HepG2 (cell line): ENCODE results near the gene DHX30. TPM values are rescaled to one million over a fixed set of nuclear protein-coding genes. Genes with fewer than 3 reads are reported as not detected.
"Not testable (repeated sequence)": the region's sequence is repeated elsewhere in the genome, so short reads cannot be mapped to it uniquely, and the experiment has no call there.

Source experiments
- ATAC-seq: fragments of 200-7000 bp; cut with Tn5 transposase; 3 replicates; pipeline ENCODE4 v1.9.1; 2020; ENCODE audit warnings: mild to moderate bottlenecking, moderate library complexity
- BruUV-seq: library from RNA; stranded (reverse); fragments of 400-500 nt; replicated peaks from 2 replicates; lab custom pipeline; 2021; lab: Mats Ljungman, UMichigan
- CTCF ChIA-PET: fragments of 300-600 bp; formaldehyde crosslinking; extraction: SDS; loops from one replicate; lab custom pipeline; 2021; ENCODE audit warnings: low total read pairs, inconsistent platforms, low intra/inter-chr PET ratio; lab: Yijun Ruan, JAX
- POLR2A ChIA-PET: fragments of 350-600 bp; sonication (Branson Sonifier 250); formaldehyde crosslinking; loops from one replicate; lab custom pipeline; 2020; ENCODE audit warnings: antibody characterized with exemption, inconsistent platforms; lab: Yijun Ruan, JAX
- DNase-seq: peaks from one replicate; pipeline ENCODE4 v3.0.0-alpha.2; 2015; ENCODE audit warnings: low spot score
- FAIRE-seq: peaks from 3 replicates; lab custom pipeline; 2011; peaks lifted over from hg19 to GRCh38; lab: Jason Lieb, UNC
- H2AFZ ChIP-seq: one replicate; pipeline ENCODE4 v1.6.1; 2011; ENCODE audit warnings: low read length, inconsistent platforms
- H3K27ac ChIP-seq: fragments of 300-600 bp; 3 replicates; pipeline ENCODE4 v1.8.0; 2011; ENCODE audit warnings: mixed run types, mild to moderate bottlenecking, mixed read lengths, low read length, inconsistent platforms; ENCODE audit not compliant: insufficient read depth; ENCODE audit errors: extremely low read length
- H3K27me3 ChIP-seq, 2 experiments: fragments of 200-600 bp in 1 of 2; 2 replicates in 1 of 2; 3 replicates in 1 of 2; pipeline versions ENCODE4 v1.6.0 to v1.8.0; 2011; ENCODE audit warnings: low read length in 2 of 2, mild to moderate bottlenecking in 2 of 2, moderate library complexity in 2 of 2, inconsistent platforms in 1 of 2; ENCODE audit not compliant: insufficient read depth in 2 of 2, control insufficient read depth in 1 of 2
- H3K36me3 ChIP-seq, 2 experiments: fragments of 200-600 bp in 1 of 2; replicated peaks in 1 of 2; 2 replicates in 1 of 2; 3 replicates in 1 of 2; pipeline versions ENCODE4 v1.5.1 to v1.8.0; 2011; ENCODE audit warnings: low read length in 2 of 2, inconsistent platforms in 1 of 2; ENCODE audit not compliant: insufficient read depth in 2 of 2, control insufficient read depth in 1 of 2
- H3K4me1 ChIP-seq: 2 replicates; pipeline ENCODE4 v1.5.1; 2012; ENCODE audit warnings: low read length, inconsistent platforms; ENCODE audit not compliant: insufficient read depth
- H3K4me2 ChIP-seq: 2 replicates; pipeline ENCODE4 v1.6.0; 2011; ENCODE audit warnings: low read depth, low read length, inconsistent platforms
- H3K4me3 ChIP-seq, 3 experiments: fragments of 200-600 bp in 1 of 3; sonication (generic), shearing (Covaris generic) in 1 of 3; replicated peaks in 1 of 3; 2 replicates each; pipeline ENCODE4 v1.5.1; 2011 to 2016; ENCODE audit warnings: low read length in 3 of 3, inconsistent platforms in 2 of 3, low read depth in 2 of 3, mild to moderate bottlenecking in 2 of 3, control low read depth in 1 of 3, mixed read lengths in 1 of 3; ENCODE audit not compliant: insufficient read depth in 1 of 3
- H3K79me2 ChIP-seq: one replicate; pipeline ENCODE4 v1.6.1; 2011; ENCODE audit warnings: low read length, inconsistent platforms; ENCODE audit not compliant: insufficient read depth
- H3K9ac ChIP-seq: 2 replicates; pipeline ENCODE4 v1.6.0; 2011; ENCODE audit warnings: mild to moderate bottlenecking, low read depth, low read length, inconsistent platforms; ENCODE audit not compliant: insufficient read depth
- H3K9me3 ChIP-seq: 2 replicates; pipeline ENCODE4 v1.5.1; 2012; ENCODE audit warnings: mild to moderate bottlenecking, low read length
- H4K20me1 ChIP-seq: 2 replicates; pipeline ENCODE4 v1.6.0; 2011; ENCODE audit warnings: inconsistent platforms, mild to moderate bottlenecking, low read length, moderate library complexity; ENCODE audit not compliant: insufficient read depth
- HNF4A ChIP-seq: sonication (generic); formaldehyde crosslinking; IDR thresholded peaks from 2 replicates; pipeline ENCODE4 v1.4.0; 2020; ENCODE audit warnings: missing genetic modification reagents
- NR2F1 ChIP-seq, 2 experiments: fragments of 450-650 bp in 1 of 2; formaldehyde crosslinking in 1 of 2; IDR thresholded peaks; 2 replicates each; pipeline versions ENCODE4 v1.5.0 to v1.6.1; 2016 to 2020; ENCODE audit warnings: mild to moderate bottlenecking in 1 of 2, missing compliant biosample characterization in 1 of 2, missing genetic modification reagents in 1 of 2, moderate library complexity in 1 of 2
- NR2F6 ChIP-seq, 2 experiments: IDR thresholded peaks; 2 replicates each; pipeline ENCODE4 v1.6.1; 2016; ENCODE audit warnings: antibody characterized with exemption in 1 of 2, mild to moderate bottlenecking in 1 of 2
- ZNF20 ChIP-seq: sonication (generic); formaldehyde crosslinking; IDR thresholded peaks from 2 replicates; pipeline ENCODE4 v1.4.0; 2020; ENCODE audit warnings: mild to moderate bottlenecking, moderate library complexity, missing genetic modification reagents
- ZNF235 ChIP-seq: sonication (generic); formaldehyde crosslinking; IDR thresholded peaks from 2 replicates; pipeline ENCODE4 v1.8.1; 2023; ENCODE audit warnings: mild to moderate bottlenecking, missing genetic modification reagents, borderline replicate concordance
- ZNF460 ChIP-seq: sonication (generic); formaldehyde crosslinking; IDR thresholded peaks from 2 replicates; pipeline ENCODE4 v1.5.1; 2020; ENCODE audit warnings: missing genetic modification reagents, mild to moderate bottlenecking, borderline replicate concordance
- WGBS: methylation state at CpG from one replicate; pipeline ENCODE4 v1.1.6; 2017; ENCODE audit warnings: low lambda C conversion rate; 5-methylcytosine and 5-hydroxymethylcytosine counted together
- in situ Hi-C: cut with HindIII; loops from 2 replicates; pipeline ENCODE4 v1.10.0; 2017; ENCODE audit warnings: low pct_unique_long_range_greater_than_20kb; ENCODE audit not compliant: extremely low pct_ligation_motif_present
- intact Hi-C: fragments of 100-400 bp; cut with micrococcal nuclease; formaldehyde crosslinking; loops from one replicate; pipeline ENCODE4 v1.10.0; 2022; ENCODE audit not compliant: unreplicated experiment
- polyA plus RNA-seq, 8 experiments: library from polyadenylated mRNA; depleted of rRNA in 3 of 8; stranded (reverse) in 7 of 8; unstranded in 1 of 8; fragments of >200 nt; fragmentation: Illumina TruSeq in 4 of 8; extraction: Trizol in 4 of 8; gene quantifications; 2 replicates each; pipeline versions ENCODE4 v1.2.1 to v1.2.3, GENCODE V29; 2011 to 2016; ENCODE audit warnings: low read depth in 4 of 8, missing spikeins in 1 of 8, mixed read lengths in 1 of 8; ENCODE audit not compliant: insufficient read depth in 1 of 8
- total RNA-seq, 5 experiments: library from RNA; depleted of rRNA; stranded (reverse); fragments of >200 nt; fragmentation: Illumina TruSeq; extraction: Trizol; gene quantifications; 2 replicates each; pipeline ENCODE4 v1.2.3, GENCODE V29; 2016; ENCODE audit warnings: low read depth in 1 of 5
- TF ChIP-seq, protein P1 (sequence below): sonication (generic); formaldehyde crosslinking; IDR thresholded peaks from 2 replicates; pipeline ENCODE4 v1.9.0; 2022; ENCODE audit warnings: missing genetic modification reagents, mild to moderate bottlenecking, borderline replicate concordance

The DHX30 gene
- total and polyA plus RNA-seq, 2 of the 13 experiments (the other 11 are each of a cell fraction or from before 2014, with no cell fraction given), result 30.6 to 59.4 TPM

DNA sequence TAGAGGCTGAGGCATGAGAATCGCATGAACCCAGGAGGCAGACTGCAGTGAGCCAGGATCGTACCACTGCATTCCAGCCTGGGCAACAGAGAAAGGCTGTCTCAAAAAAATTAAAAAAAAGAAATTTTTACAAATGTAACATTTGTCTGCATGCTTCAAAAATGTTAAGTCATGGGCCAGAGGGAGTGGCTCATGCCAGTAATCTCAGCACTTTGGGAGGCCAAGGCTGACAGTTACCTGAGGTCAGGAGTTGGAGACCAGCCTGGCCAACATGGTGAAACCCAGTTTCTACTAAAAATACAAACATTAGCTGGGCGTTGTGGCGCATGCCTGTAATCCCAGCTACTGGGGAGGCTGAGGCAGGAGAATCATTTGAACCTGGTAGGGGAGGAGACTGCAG is 42.7 kb upstream of the DHX30 start:
- Histone ChIP-seq H3K4me1 (peaks cover 19% of the 10 kb centered on the region), H3K79me2 (peaks cover 64% of the 10 kb centered on the region), H4K20me1 (peaks cover 12% of the 10 kb centered on the region; the same call in 1 of the 2 replicates), H3K36me3 (peaks cover 8 to 59% of the 10 kb centered on the region in 2 experiments)
- DNase-seq, H3K9me3 ChIP-seq, BruUV-seq, H3K27me3 ChIP-seq, H3K27ac ChIP-seq, CTCF ChIA-PET, in situ Hi-C loops, H3K4me2 ChIP-seq, ATAC-seq, POLR2A ChIA-PET, intact Hi-C loops, H2AFZ ChIP-seq, H3K4me3 ChIP-seq, H3K9ac ChIP-seq, FAIRE-seq: not testable (repeated sequence)
- WGBS, result 100% methylated on average over 4 of the region's 4 CpGs

DNA sequence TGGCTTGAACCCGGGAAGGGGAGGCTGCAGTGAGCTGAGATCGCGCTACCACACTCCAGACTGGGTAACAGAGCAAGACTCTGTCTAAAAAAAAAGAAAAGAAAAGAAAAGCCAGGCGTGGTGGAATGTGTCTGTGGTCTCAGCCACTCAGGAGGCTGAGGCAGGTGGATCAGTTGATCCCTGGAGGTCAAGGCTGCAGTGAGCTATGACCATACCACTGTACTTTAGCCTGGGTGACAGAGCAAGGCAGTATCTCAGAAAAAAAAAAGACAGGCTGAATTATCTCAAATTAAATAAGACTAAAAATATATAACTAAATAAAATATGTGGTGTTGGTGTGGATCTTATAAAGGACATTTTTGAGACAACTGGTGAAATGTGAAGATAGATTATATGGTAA is 41.9 kb upstream of the DHX30 start:
- in situ Hi-C loops, result no loop called here
- no peaks in the 10 kb centered on the region for H3K27me3 ChIP-seq
- peak; percentile 10; the same call in 1 of the 2 replicates for TF ChIP-seq ZNF460 (CRISPR knock-in tag)
- peak; percentile 21 to 38; a peak in 1 of 4 replicates for TF ChIP-seq NR2F1 (CRISPR knock-in tag; IDR thresholded peaks at IDR 0.05)
- TF ChIP-seq, protein P1, sequence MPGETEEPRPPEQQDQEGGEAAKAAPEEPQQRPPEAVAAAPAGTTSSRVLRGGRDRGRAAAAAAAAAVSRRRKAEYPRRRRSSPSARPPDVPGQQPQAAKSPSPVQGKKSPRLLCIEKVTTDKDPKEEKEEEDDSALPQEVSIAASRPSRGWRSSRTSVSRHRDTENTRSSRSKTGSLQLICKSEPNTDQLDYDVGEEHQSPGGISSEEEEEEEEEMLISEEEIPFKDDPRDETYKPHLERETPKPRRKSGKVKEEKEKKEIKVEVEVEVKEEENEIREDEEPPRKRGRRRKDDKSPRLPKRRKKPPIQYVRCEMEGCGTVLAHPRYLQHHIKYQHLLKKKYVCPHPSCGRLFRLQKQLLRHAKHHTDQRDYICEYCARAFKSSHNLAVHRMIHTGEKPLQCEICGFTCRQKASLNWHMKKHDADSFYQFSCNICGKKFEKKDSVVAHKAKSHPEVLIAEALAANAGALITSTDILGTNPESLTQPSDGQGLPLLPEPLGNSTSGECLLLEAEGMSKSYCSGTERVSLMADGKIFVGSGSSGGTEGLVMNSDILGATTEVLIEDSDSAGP (CRISPR knock-in tag), result no peak
- TF ChIP-seq ZNF235, result no peak
- TF ChIP-seq ZNF20, result no peak
- peak; percentile 38 for TF ChIP-seq HNF4A (CRISPR knock-in tag)
- TF ChIP-seq NR2F6 (IDR thresholded peaks at IDR 0.05), result 0 out of 2 replicates have a peak, but pooled peaks have one; percentile 23
- TF ChIP-seq NR2F6 (CRISPR knock-in tag; IDR thresholded peaks at IDR 0.05), result peak; percentile 51; the same call in 1 of the 2 replicates
- H2AFZ ChIP-seq, result no peak overlapping the region
- peaks cover 12% of the 10 kb centered on the region; the same call in 1 of the 2 replicates for H4K20me1 ChIP-seq
- no peak overlapping the region for H3K4me2 ChIP-seq
- 92% methylated on average over 4 of the region's 4 CpGs for WGBS
- POLR2A ChIA-PET, result no interaction called here
- ATAC-seq (peak; percentile 31; the same call in 2 of the 3 replicates), DNase-seq (no peak), FAIRE-seq (no peak)
- no peaks in the 10 kb centered on the region for H3K9me3 ChIP-seq
- intact Hi-C loops, result no loop called here
- peaks cover 70% of the 10 kb centered on the region for H3K79me2 ChIP-seq
- H3K4me3 ChIP-seq, result no peak overlapping the region
- H3K36me3 ChIP-seq, result peaks cover 10 to 63% of the 10 kb centered on the region in 2 experiments
- CTCF ChIA-PET, result no interaction called here
- H3K27ac ChIP-seq, result no peak overlapping the region
- TSS peak; percentile 35 for BruUV-seq
- peaks cover 19% of the 10 kb centered on the region for H3K4me1 ChIP-seq
- H3K9ac ChIP-seq, result no peak overlapping the region
